Forelimb muscle (tissue), 1 donor: ENCODE measurements around the gene AMER2. TPM values are rescaled to one million over a fixed set of nuclear protein-coding genes. Genes with fewer than 3 reads are reported as not detected.
A peak's percentile ranks its signal among the peaks of the same experiment; 100 is the strongest.

Experiments used
- DNase-seq: peaks from one replicate; pipeline ENCODE4 v3.0.0-alpha.2; 2013; ENCODE audit warnings: low read depth
- polyA plus RNA-seq: library from polyadenylated mRNA; unstranded; fragments of 120-200 nt; gene quantifications from one replicate; pipeline ENCODE4 v1.2.1, GENCODE V29; 2013; ENCODE audit not compliant: insufficient read length

The AMER2 gene
- polyA plus RNA-seq, 1 donor, result 0.03 TPM

DNA sequence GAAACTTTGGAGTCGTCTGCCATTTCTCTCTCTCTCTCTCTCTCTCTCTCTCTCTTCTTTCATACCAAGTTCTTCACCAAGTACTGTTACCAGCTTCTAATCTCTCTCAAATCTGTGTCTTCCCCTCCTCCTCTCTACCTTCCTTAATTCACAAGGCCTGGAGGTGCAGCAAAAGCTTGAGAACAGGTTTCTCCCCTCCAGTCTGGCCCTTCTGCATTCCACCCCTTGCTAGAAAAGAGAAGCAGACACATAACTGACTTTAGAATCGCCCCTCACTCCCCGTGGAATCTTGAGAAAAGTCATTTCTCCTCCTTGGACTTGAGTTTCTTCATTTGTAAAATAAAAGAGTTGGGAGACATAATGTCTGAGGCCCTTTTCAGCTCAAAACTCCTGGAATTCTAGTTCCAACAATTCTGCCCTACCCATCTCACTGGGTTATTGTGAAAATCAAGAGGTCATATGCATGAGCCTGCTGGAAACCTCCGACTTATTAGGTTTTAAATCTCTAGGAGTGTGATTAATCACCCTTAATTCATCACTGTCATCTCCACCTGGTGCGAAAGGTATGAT, 20.4 kb downstream of the AMER2 start:
- DNase-seq, result no peak

DNA sequence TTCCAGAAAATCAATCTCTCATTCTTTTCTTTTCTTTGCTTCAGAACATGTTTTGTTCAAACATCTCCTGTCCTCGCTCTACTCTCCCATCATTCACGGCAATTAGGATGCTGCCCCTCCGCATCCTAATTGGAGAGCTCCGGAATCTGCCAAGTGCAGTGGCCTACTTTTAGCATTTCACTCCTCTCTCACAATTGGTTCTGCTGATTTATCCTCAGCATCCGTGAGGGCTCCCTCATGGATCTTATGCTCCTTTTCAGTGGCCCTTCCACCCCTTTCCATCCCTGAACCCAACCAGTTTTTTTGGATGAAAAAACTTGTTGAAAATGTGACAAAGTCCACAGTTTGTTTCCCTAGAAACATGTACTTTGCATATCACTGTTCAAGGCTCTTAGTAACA, 22.4 kb downstream of the AMER2 start:
- DNase-seq, result no peak

DNA sequence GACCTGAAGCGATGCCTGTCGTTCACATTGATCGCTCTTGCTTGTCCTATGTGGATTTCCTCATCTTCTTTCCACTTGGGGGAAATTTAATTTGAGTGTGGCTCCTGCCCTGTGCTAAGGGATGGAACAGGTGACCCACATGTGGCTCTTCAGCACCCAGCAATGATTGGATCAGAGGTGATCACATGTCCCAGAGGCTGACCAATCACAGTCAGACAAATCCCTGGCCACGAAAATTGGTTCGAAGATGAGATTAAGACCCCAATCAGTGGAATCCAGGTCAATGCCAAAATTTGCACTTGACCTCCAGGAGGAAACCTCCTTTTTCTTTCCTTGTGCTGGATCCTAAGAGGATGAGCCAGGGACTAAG, 23.7 kb downstream of the AMER2 start:
- DNase-seq, result no peak

DNA sequence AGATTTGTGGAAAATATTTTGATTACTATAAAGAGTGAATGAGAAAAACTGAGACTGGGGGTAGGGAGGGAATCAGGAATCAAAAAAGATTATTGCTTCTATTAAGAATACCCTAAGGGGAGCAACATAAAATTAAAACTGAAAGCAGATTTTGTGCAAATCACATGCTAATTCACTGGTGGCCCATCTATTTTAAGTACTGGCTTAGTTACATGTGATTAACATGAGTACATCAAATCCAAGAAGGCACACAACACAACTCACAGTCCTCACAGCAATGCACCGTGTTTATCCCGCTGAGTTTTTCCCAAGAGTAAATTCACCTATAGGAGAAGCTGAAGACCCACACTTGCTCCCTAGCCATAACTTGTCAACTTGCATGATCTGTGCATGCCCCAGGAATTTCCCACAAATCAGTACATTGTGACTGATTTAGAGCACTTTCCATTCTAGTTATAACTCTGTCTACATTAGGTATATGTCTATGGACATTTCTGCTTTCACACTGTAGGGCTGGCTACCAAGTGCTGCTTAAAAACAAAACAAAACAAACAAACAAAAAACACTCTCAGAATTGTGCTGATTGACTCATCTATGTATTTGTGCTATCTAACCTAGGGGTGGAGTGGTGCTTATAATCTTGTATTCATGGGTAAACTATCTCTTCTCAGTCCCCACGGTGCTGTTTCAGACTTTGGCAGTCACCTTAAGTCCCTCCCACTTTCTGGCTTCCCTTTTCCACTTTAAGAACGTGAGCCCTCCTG, 24.3 kb downstream of the AMER2 start:
- DNase-seq, result no peak

DNA sequence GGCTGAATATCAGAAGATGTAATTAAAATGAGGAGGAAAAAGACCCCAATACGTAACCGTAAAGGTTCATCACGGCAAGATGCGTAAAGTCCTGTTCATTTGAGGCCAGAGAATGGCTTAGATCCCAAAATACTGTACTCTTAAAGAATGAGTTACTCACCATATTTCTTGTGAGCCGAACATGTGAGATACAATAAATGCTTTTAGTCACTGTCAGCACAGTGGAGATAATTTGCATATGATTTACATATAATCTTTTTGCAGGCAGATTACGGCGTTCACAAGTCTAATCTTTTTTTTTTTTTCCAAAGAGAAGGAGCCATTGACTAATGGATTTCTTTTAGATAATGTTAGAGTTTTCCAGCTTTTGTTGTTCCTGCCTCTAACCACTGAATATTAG, 28.4 kb downstream of the AMER2 start:
- no peak for DNase-seq

DNA sequence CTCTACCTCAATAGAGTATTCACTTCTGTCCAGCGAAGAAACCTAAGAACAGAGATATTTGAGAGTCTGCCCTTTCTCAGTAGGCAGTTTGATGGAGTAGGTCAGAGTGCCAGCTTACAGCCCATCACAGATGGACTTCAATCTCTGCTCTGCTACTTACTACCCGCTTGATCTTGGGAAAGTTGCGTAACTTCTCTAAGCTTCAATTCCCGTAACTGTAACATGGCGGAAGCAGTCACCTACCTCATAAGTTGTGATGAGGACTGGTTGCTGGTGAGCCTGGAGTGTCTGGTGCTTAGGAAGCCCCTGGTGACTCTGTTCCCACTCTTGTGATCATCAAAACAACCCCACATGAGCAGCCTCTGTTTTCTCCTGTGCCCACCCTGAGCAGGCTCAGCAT, 31.0 kb downstream of the AMER2 start:
- no peak for DNase-seq

DNA sequence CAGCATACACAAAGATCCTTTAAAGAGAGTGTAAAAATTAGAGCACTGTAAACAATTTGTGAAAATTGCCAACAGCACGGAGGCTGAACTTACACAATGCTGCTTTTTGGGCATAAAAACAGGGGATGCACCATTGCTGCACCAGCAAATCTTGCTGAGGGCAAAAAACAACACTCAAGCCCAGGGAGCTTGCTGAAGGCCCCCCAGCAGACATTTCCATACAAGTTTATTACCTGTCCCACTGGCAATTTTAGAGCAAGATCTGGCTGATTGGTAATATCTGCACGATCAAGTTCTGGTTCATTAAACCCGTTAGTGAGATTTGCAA, 34.3 kb downstream of the AMER2 start:
- DNase-seq, result no peak

DNA sequence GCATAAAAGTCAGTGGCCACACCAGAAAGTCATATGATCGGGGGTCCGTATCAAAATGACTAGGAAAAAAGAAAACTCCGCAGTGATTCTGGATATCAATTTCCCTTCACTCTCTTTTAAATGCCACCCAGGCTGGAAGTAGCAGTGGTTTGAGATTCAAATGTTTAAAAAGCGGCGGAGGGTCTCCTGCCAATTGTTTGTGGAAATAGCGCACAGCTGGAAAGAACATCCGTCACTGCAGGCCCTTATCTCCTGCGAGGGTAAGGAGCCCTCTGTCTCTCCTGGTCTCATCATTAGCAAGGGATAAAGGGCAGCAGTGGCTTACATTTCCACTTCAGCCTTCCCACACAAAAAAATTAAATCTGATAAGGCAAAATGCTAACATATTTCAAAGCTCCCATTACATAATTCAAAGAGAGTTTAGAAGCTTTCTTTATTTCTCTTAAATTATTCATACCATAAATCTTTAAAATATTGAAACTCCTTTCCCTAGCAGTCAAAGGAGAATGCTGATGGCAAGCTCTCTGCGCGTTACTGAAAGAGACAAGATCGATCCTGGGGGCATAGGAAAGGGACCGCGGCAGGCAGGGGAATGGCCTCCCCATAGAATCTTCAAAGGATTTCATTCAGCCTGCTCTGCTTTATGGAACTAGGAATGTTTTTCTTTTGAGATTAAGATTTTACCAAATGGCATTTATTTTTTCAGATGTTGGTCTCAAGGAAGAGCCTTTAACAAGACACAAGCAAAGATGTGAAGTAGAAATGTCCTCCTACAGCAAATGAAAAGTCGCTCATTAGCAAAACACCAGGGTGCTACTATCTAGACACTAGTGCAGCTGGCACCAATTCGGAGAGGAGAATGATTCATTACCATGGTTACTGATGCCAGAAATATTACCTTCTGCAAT, 35.0 kb downstream of the AMER2 start:
- DNase-seq, result no peak

DNA sequence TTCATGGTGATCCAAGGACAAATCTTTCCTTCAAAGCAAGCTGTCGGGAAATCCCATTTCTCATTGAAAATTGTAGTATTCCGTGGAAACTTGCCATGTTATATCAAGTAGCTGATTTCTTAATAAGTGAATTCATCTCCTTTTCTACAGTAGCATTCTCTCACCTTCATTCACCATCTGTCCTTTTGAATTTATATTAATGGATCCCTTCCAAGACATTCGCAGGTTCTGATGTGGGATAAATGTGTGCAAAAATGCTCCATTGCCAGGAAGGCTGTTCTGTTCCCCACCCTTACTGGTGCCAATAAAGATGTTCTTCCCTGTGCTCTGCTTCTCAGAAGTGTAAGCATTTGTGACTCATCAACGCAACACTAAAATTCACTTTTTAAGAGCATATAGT, 36.2 kb downstream of the AMER2 start:
- no peak for DNase-seq

DNA sequence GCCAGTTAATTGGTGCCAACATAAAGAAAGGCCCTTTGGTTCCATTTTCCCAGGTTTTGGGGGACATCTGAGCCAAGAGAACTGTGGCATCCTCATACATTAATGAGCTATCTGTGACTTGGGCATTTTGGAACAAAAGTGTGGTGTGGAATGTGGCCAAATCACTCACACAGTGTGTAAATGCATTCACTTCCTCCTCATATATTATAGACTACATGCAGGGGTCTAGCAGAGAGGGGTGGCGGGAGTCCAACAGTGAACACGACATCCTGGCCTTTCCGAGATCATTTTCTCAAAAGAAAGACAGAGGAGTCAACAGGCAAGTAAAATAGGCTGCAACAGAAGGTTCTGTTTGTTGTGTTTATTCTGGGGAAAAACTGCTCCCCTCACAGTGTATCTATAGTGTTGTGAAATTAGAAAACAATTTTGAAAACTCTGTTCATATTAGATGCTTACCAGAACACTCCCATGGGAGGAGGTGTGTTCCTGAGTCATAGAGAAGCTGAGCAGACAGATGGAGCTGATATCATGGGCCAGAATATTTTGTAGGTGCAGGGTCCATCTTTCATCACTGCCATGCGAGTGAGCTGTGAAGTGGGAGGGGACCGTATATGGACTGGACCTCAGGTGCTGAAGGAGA, 39.2 kb downstream of the AMER2 start:
- DNase-seq, result no peak

DNA sequence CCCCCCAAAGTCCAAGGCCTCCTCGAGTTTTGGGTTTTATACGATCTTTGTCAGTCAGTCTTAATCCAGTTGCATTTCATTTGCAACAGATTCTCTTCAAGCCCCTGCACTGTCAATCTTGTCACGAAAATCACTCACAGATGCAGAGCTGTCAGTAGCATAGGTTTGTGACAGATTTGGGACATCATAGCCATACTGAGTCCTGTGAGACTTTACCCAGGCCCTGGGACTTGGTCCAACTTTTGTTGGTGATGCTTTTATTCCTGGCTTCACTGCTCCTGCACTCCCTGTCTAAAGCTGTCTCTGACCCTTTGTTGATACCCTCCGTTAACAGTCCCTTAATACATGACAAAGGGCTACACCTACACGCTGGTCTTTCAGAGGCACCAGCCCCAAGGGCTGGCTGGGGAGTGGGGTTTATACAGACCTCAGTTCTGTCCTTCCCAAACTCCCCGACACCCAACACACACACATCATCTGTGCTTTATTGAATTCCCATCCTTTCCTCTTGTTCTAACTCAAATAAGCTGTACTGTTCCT, 40.1 kb downstream of the AMER2 start:
- DNase-seq, result no peak

DNA sequence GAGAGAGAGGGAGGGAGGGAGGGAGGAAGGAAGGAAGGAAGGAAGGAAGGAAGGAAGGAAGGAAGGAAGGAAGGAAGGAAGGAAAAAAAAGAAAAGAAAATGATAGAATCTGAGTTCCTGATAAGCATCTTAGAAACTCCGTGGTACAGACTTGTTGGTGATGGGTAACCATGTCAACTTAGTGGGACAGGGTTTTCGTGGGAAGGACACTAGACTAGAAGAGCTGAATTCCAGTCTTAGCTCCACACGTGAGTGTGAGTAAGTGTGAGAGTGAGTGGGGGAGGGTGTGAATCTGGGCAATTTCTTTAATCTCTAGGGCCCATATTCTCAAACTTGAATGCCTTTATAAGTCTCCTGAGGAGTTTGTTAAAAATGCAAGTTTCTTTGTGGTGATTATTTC, 41.1 kb downstream of the AMER2 start:
- no peak for DNase-seq

DNA sequence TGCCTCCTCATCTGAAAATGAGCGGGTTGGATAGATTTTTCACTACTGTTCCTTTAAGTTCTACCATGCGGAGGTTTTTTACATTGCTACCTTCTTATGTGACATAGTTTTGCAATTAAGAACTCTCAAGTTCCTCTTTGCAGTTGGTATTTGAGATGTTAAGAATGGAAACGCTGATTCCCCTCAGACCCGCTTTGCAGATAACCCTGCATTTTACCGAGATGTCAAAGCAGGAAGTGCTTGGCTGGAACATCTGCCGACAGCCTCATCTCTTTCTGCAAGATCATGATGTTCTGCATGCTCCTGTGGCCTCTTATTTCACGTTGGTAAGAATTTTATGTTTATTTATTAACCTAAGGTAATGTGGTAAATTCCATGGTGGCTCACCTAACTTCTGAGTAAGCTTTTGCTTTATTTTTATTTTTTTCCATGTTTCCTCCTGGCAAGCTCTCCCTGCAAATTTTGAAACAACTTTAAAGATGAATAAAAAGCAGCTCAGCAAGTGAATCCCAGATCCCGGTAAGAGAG, 53.6 kb downstream of the AMER2 start:
- DNase-seq, result no peak

DNA sequence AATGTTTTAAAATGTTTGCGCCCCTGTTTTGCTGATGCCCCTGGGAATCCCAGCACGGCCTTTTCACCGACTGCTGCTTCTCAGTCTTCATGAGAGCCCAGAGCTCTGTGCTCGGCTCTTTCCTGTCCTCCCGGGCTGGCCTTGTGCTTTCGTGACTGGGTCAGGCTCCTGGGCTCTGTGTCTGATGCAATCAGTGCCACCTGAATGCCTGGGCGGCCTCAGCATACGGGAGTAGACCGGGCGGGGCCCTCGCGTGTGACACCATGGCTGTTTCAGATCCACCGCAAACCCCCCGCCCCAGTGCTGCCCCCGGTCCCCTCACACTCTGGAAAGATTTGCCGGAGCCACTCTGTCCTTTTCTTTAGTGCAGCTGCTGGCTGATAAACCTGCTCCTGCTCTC, 54.8 kb downstream of the AMER2 start:
- DNase-seq, result no peak

DNA sequence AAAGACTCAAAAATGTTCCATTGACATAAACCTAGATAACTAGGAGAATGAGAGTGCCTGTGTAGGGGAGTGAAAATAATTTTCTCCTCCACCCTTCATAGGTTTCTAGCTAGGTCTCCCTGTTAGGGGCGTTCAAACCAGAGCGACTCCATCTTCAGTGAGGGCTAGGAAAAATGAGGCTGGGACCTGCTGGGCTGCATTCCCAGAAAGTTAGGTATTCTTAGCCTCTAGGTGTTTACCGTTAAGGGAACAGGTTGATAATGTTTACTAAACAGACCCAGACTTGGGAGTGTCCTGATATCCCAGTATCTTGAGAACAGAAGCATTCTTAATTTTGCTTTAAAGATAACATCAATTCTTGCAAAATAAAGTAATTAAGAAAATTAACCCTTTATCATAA, 56.0 kb downstream of the AMER2 start:
- DNase-seq, result no peak

DNA sequence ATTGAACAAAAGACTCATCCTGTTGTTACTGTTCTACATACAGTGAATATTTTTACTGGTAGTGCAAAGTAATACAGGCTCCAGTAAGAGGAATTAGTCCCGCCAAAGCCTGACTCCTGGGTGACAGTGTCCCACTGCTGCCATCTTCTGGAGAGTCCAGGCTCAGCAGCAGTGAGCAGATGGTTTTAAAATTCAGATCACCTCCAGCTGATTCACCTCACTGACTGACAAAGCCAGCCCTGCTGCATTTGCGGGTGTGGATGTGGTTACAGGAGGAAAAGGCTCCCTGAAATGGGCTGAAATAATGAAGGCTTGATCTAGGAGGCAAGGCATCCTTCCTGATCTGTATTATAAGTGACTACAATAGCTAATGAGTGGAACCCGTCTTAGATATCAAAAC, 57.9 kb downstream of the AMER2 start:
- peak; percentile 49 for DNase-seq

DNA sequence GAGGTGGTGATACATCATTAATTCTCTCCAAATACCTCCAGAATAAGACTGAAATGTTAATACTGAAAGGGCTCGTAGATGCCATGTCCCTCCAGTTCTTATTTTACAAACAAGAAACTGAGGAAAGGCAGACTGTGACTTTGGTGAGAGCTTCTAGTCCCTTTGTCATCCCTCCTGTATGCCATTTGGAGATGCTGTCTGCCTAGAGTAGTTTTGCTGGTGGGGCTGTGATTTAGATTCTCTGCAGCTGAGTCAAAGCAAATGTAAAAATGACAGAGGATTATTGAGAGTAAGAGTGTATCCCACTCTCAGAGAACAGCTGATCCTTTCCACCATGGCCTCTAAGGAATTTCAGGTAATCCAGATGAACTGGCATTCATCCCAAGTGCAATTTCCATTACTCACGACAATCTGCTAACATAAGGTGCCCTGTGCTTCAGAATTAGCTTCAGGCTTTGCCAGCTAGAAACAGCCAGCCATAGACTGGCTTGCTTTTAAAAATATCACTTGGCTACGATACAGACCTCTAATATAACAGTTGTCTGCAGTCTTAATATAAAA, 59.3 kb downstream of the AMER2 start:
- DNase-seq, result no peak
